Measurements from ENCODE around the gene SSR3. TPM values are rescaled to one million over a fixed set of nuclear protein-coding genes. Genes with fewer than 3 reads are reported as not detected.

The SSR3 gene
- total and polyA plus RNA-seq, 2 donors (not counting 3 experiments of a cell fraction or from before 2014, with no cell fraction given): 155 to 355 TPM

- TF ChIP-seq JUN (IDR thresholded peaks at IDR 0.05; ENCODE audit: borderline replicate concordance, insufficient read depth, insufficient read length, low read depth) (no peak), MYC (IDR thresholded peaks at IDR 0.05; ENCODE audit: low read depth, low read length) (no peak), GATA2 (IDR thresholded peaks at IDR 0.05; ENCODE audit: insufficient read depth, insufficient read length, low read depth, low read length) (no peak), POLR2AphosphoS5 (IDR thresholded peaks at IDR 0.05; ENCODE audit: insufficient read depth, low read depth, low read length) (no peak)
- TF ChIP-seq, protein P1, sequence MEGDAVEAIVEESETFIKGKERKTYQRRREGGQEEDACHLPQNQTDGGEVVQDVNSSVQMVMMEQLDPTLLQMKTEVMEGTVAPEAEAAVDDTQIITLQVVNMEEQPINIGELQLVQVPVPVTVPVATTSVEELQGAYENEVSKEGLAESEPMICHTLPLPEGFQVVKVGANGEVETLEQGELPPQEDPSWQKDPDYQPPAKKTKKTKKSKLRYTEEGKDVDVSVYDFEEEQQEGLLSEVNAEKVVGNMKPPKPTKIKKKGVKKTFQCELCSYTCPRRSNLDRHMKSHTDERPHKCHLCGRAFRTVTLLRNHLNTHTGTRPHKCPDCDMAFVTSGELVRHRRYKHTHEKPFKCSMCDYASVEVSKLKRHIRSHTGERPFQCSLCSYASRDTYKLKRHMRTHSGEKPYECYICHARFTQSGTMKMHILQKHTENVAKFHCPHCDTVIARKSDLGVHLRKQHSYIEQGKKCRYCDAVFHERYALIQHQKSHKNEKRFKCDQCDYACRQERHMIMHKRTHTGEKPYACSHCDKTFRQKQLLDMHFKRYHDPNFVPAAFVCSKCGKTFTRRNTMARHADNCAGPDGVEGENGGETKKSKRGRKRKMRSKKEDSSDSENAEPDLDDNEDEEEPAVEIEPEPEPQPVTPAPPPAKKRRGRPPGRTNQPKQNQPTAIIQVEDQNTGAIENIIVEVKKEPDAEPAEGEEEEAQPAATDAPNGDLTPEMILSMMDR (IDR thresholded peaks at IDR 0.05; ENCODE audit: extremely low read depth in 1 of 2, insufficient read depth in 1 of 2, low read depth in 1 of 2, low read length in 2 of 2): no peak
- TF ChIP-seq, protein P2, sequence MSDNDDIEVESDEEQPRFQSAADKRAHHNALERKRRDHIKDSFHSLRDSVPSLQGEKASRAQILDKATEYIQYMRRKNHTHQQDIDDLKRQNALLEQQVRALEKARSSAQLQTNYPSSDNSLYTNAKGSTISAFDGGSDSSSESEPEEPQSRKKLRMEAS (IDR thresholded peaks at IDR 0.05; ENCODE audit: insufficient read depth, insufficient read length): no peak
- FAIRE-seq (no peak), DNase-seq (ENCODE audit: low read depth, low spot score) (no peak)
- Histone ChIP-seq H3K79me2 (ENCODE audit: control insufficient read depth, insufficient read depth, low read length) (no peaks in the 10 kb centered on the region), H3K4me1 (ENCODE audit: control insufficient read depth, extremely low read depth, insufficient read depth, low read length) (no peaks in the 10 kb centered on the region), H3K9me3 (replicated peaks; ENCODE audit: control insufficient read depth, insufficient read depth, low read length) (no peaks in the 10 kb centered on the region), H3K9ac (replicated peaks; ENCODE audit: extremely low read depth, insufficient read depth, low read length) (no peak overlapping the region), H3K36me3 (ENCODE audit: control insufficient read depth in 2 of 2, extremely low read depth in 1 of 2, insufficient read depth in 2 of 2, low read length in 2 of 2) (no peaks in the 10 kb centered on the region), H3K27me3 (ENCODE audit: control insufficient read depth in 2 of 2, insufficient read depth in 2 of 2, low read length in 2 of 2) (no peaks in the 10 kb centered on the region), H2AFZ (ENCODE audit: low read depth, low read length) (no peak overlapping the region), H3K27ac (ENCODE audit: insufficient read depth, low read depth, low read length) (no peak overlapping the region), H3K9me1 (replicated peaks; ENCODE audit: control insufficient read depth, extremely low read depth, insufficient read depth, low read length) (no peaks in the 10 kb centered on the region), H3K4me2 (ENCODE audit: insufficient read depth, low read length) (no peak overlapping the region), H4K20me1 (replicated peaks; ENCODE audit: control insufficient read depth, extremely low read depth, insufficient read depth, low read length) (no peaks in the 10 kb centered on the region), H3K4me3 (replicated peaks in 1 of 3; ENCODE audit: insufficient read depth in 1 of 3, low read depth in 1 of 3, low read length in 3 of 3) (no peak overlapping the region)
- no TSS peak for BruUV-seq (replicated peaks)
- intact Hi-C loops (cut with micrococcal nuclease) (no loop called here), dilution Hi-C loops (cut with MboI; ENCODE audit: extremely low pct_ligation_motif_present, low sequenced_read_pairs) (no loop called here)
- ChIA-PET CTCF (no interaction called here), POLR2A (no interaction called here)
These were observed 48.6 kb upstream of the SSR3 start for GRCh38 chr3:156603379-156604017.
